ENCODE results near the gene ABCC1.

Gene ABCC1

DNA sequence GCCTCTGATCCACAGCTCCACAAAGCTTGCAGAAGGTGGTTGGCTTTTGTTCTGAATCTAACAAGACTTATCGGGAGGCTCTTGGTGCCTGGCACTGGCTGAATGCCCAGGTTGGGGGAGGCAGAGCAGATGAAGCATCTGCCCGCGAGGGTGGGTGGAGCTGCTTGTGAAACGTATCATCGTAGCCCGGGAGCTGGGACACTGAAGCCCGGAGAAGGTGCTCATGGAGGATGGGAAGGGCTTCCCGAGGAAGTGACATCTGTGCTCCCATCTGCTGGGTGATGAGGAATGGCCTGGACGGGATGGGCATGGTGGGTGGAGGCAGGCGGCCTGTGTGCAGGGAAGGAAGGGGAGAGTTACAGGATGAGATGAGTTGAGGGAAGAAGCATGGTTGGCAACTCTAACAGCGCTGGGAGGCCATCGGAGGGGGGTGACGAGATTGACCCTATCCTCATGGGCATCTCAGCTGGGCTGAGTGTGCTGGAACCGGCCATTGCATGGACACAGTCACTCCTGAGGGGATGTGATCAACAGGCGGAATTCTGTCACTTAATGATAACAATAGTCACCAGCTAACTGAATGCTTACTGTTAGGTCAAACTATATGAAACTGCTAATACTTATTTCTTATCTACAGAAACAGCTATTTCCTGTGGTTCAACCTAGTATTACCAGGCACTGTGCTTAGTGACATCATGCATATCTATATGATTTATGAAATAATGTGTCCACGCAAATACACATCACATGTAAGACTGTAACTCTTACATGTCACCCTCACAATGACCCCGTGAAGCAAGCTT lies 171.2 kb downstream of the ABCC1 start:
- H3K27ac ChIP-seq = no peak overlapping the region
- H3K27me3 ChIP-seq (ENCODE audit: insufficient read depth, low read depth) = no peaks in the 10 kb centered on the region
- H3K9ac ChIP-seq = no peak overlapping the region
- H3K4me1 ChIP-seq (ENCODE audit: low read depth, poor library complexity, severe bottlenecking) = no peaks in the 10 kb centered on the region
- no peak overlapping the region for H2AFZ ChIP-seq (ENCODE audit: low read depth)
- no peaks in the 10 kb centered on the region for H3K79me2 ChIP-seq (ENCODE audit: insufficient read depth, low read depth)
- H4K20me1 ChIP-seq (ENCODE audit: insufficient read depth) = no peaks in the 10 kb centered on the region
- no peak overlapping the region for H3K4me3 ChIP-seq (IDR thresholded peaks at IDR 0.05; ENCODE audit: insufficient read depth, low read depth, low read length)
- H3K4me2 ChIP-seq = no peak overlapping the region
- no peak for TF ChIP-seq CTCF (conservative IDR thresholded peaks at IDR 0.05; ENCODE audit: low read depth, low read length)
- peaks cover 25% of the 10 kb centered on the region; the same call in 1 of the 2 replicates for H3K36me3 ChIP-seq (ENCODE audit: insufficient read depth)

GRCh38 chr16:16121185-16121727 lies 171.8 kb downstream of the ABCC1 start:
- H3K9ac ChIP-seq = no peak overlapping the region
- H4K20me1 ChIP-seq (ENCODE audit: insufficient read depth) = no peaks in the 10 kb centered on the region
- no peak overlapping the region for H2AFZ ChIP-seq (ENCODE audit: low read depth)
- peaks cover 21% of the 10 kb centered on the region; the same call in 1 of the 2 replicates for H3K36me3 ChIP-seq (ENCODE audit: insufficient read depth)
- no peak overlapping the region for H3K4me2 ChIP-seq
- no peaks in the 10 kb centered on the region for H3K4me1 ChIP-seq (ENCODE audit: low read depth, poor library complexity, severe bottlenecking)
- no peak overlapping the region for H3K4me3 ChIP-seq (IDR thresholded peaks at IDR 0.05; ENCODE audit: insufficient read depth, low read depth, low read length)
- H3K27ac ChIP-seq = no peak overlapping the region
- TF ChIP-seq CTCF (conservative IDR thresholded peaks at IDR 0.05; ENCODE audit: low read depth, low read length) = no peak
- H3K79me2 ChIP-seq (ENCODE audit: insufficient read depth, low read depth) = no peaks in the 10 kb centered on the region
- H3K27me3 ChIP-seq (ENCODE audit: insufficient read depth, low read depth) = no peaks in the 10 kb centered on the region

DNA sequence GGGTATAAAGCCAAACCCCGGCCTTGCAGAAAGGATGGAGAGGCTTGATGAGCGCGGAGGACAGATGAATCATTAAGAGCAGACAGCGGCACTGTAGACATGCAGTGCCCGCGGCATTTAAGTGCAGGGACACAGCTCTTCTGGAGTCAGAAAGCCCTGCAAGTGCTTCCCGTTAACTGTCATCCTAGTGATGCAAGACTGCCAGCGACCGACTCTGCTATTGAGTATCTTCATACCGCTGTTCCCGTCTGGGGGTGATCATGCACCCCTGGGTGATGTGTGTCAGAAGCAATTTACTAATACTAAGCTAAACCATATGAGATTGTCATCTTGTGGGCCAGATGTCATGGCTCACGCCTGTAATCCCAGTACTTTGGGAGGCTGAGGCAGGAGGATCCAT lies 172.8 kb downstream of the ABCC1 start:
- H3K4me2 ChIP-seq = no peak overlapping the region
- H3K27me3 ChIP-seq (ENCODE audit: insufficient read depth, low read depth) = no peaks in the 10 kb centered on the region
- H3K27ac ChIP-seq = no peak overlapping the region
- no peaks in the 10 kb centered on the region for H3K79me2 ChIP-seq (ENCODE audit: insufficient read depth, low read depth)
- no peaks in the 10 kb centered on the region for H3K4me1 ChIP-seq (ENCODE audit: low read depth, poor library complexity, severe bottlenecking)
- H3K4me3 ChIP-seq (IDR thresholded peaks at IDR 0.05; ENCODE audit: insufficient read depth, low read depth, low read length) = no peak overlapping the region
- no peaks in the 10 kb centered on the region for H4K20me1 ChIP-seq (ENCODE audit: insufficient read depth)
- H3K36me3 ChIP-seq (ENCODE audit: insufficient read depth) = peaks cover 11% of the 10 kb centered on the region; the same call in 1 of the 2 replicates
- TF ChIP-seq CTCF (conservative IDR thresholded peaks at IDR 0.05; ENCODE audit: low read depth, low read length) = no peak
- H2AFZ ChIP-seq (ENCODE audit: low read depth) = no peak overlapping the region
- no peak overlapping the region for H3K9ac ChIP-seq

DNA sequence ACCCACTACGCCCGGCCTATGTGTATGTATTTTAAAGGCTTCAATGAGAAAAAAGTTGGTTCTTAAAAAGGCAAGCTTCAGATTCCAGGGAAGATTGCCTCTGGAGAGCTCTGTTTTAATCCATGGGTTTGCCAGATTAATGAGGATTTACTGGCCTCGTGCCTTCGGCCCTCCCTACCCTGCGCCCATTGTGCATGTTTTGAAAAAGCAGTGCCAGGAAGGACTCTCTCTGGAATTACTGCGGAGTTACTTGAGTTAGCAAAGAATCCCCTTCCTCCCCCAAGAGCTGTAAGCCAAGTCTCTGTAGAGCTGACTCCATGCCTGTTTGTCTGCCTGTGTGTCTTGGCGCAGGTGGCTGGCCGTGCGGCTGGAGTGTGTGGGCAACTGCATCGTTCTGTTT lies 175.0 kb downstream of the ABCC1 start:
- Histone ChIP-seq H3K79me2 (ENCODE audit: insufficient read depth, low read depth) (no peaks in the 10 kb centered on the region), H3K27me3 (ENCODE audit: insufficient read depth, low read depth) (no peaks in the 10 kb centered on the region), H3K36me3 (ENCODE audit: insufficient read depth) (no peaks in the 10 kb centered on the region; the same call in 1 of the 2 replicates), H2AFZ (ENCODE audit: low read depth) (no peak overlapping the region), H4K20me1 (ENCODE audit: insufficient read depth) (no peaks in the 10 kb centered on the region), H3K4me3 (IDR thresholded peaks at IDR 0.05; ENCODE audit: insufficient read depth, low read depth, low read length) (no peak overlapping the region), H3K27ac (no peak overlapping the region), H3K4me2 (no peak overlapping the region), H3K4me1 (ENCODE audit: low read depth, poor library complexity, severe bottlenecking) (no peaks in the 10 kb centered on the region), H3K9ac (no peak overlapping the region)
- no peak for TF ChIP-seq CTCF (conservative IDR thresholded peaks at IDR 0.05; ENCODE audit: low read depth, low read length)
